Esophagus (tissue), 2 donors: Measurements from ENCODE around the gene MYL3. TPM values are rescaled to one million over a fixed set of nuclear protein-coding genes. Genes with fewer than 3 reads are reported as not detected.
"Not testable (repeated sequence)": the region's sequence is repeated elsewhere in the genome, so short reads cannot be mapped to it uniquely, and the experiment has no call there.

ENCODE experiments used
- H3K27ac ChIP-seq, 2 donors: one replicate each; pipeline ENCODE4 v1.5.1; 2013; ENCODE audit warnings: low read depth in 2 of 2, mild to moderate bottlenecking in 2 of 2, inconsistent platforms in 1 of 2, low read length in 1 of 2, moderate library complexity in 1 of 2
- H3K27me3 ChIP-seq, 2 donors: one replicate each; pipeline ENCODE4 v1.6.1; 2013; ENCODE audit warnings: low read length in 2 of 2, control low read depth in 1 of 2, mild to moderate bottlenecking in 1 of 2; ENCODE audit not compliant: insufficient read depth in 2 of 2, control insufficient read depth in 1 of 2
- H3K36me3 ChIP-seq, 2 donors: one replicate each; pipeline ENCODE4 v1.6.1; 2013; ENCODE audit warnings: low read length in 1 of 2; ENCODE audit not compliant: control insufficient read depth in 2 of 2, insufficient read depth in 2 of 2
- H3K4me1 ChIP-seq, 2 donors: one replicate each; pipeline ENCODE4 v1.6.1; 2013; ENCODE audit warnings: low read length in 1 of 2; ENCODE audit not compliant: control insufficient read depth in 2 of 2, insufficient read depth in 2 of 2
- H3K4me3 ChIP-seq, 2 donors: one replicate each; pipeline ENCODE4 v1.5.1; 2013; ENCODE audit warnings: low read length in 2 of 2, mild to moderate bottlenecking in 2 of 2, low read depth in 1 of 2, moderate library complexity in 1 of 2
- H3K9me3 ChIP-seq, 2 donors: one replicate each; pipeline ENCODE4 v1.6.1; 2013; ENCODE audit warnings: mild to moderate bottlenecking in 2 of 2, low read depth in 1 of 2, low read length in 1 of 2, moderate library complexity in 1 of 2; ENCODE audit not compliant: control insufficient read depth in 2 of 2, insufficient read depth in 1 of 2
- whole genome bisulfite sequencing, 2 donors: extraction: QIAGEN DNeasy Blood & Tissue Kit; methylation state at CpG; one replicate each; pipeline ENCODE4 v1.1.7; 2013; 5-methylcytosine and 5-hydroxymethylcytosine counted together
- polyA plus RNA-seq, 2 donors: library from polyadenylated mRNA; stranded (reverse); fragments of 200-250 nt; gene quantifications; one replicate each; pipeline ENCODE4 v1.2.3, GENCODE V29; 2013
- donor health status: healthy with polysubstance abuse.
- donor health status: Bipolar disorder and iron deficiency.

MYL3 gene
- polyA plus RNA-seq, 2 donors = 0.67 to 0.87 TPM

DNA sequence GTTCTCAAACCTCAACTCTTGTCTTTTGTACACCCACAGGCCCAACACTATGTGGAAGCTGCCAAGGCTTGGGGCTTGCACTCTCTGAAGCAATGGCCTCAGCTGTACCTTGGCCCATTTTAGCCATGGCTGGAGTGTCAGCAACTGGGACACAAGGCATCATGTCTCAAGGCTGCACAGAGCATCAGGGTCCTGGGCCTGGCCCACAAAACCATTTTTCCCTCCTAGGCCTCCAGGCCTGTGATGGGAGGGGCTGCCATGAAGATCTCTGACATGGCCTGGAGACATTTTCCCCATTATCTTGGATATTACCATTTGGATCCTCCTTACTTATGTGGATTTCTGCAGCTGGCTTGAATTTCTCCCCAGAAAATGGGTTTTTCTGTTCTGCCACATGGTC lies 39.9 kb downstream of the MYL3 start:
- not testable (repeated sequence) for H3K9me3 ChIP-seq, H3K4me3 ChIP-seq, H3K4me1 ChIP-seq, H3K27ac ChIP-seq, H3K36me3 ChIP-seq, H3K27me3 ChIP-seq

GRCh38 chr3:46821553-46821952 lies 41.7 kb downstream of the MYL3 start:
- H3K27me3 ChIP-seq = no peaks in the 10 kb centered on the region
- H3K4me3 ChIP-seq = no peak overlapping the region
- H3K4me1 ChIP-seq = no peaks in the 10 kb centered on the region
- H3K9me3 ChIP-seq = peaks cover 0 to 3% of the 10 kb centered on the region in 2 donors
- H3K27ac ChIP-seq = no peak overlapping the region
- WGBS, 2 donors = 85 to 90% methylated on average over 1 of the region's 1 CpG
- no peaks in the 10 kb centered on the region for H3K36me3 ChIP-seq

DNA sequence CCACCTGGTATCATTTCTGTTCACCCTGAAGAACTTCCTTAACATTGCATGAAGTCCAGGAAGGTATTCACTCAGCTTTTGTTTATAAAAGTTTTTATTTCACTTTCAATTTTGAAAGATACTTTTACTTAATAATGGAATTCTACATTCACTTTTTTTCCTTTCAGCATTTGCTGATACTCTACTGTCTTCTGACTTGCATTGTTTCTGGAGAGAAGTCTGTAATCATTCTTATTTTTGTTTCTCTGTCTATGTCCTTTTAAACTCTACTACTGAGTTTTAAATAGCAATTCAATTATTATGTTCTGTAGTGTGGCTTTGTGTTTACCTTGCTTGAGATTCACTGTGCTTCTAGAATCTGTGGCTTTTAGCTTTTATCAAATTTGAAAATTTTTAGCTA lies 42.4 kb downstream of the MYL3 start:
- H3K27ac ChIP-seq = no peak overlapping the region
- no peaks in the 10 kb centered on the region for H3K27me3 ChIP-seq
- H3K9me3 ChIP-seq = peaks cover 0 to 3% of the 10 kb centered on the region in 2 donors
- H3K4me1 ChIP-seq = no peaks in the 10 kb centered on the region
- no peaks in the 10 kb centered on the region for H3K36me3 ChIP-seq
- H3K4me3 ChIP-seq = no peak overlapping the region

- H3K27me3 ChIP-seq = no peaks in the 10 kb centered on the region
- WGBS, 2 donors = 5 to 7% methylated on average over 35 to 46 of the region's 46 CpGs
- no peaks in the 10 kb centered on the region for H3K9me3 ChIP-seq
- peak overlapping the region in 1 of 2 donors; percentile 14 for H3K4me3 ChIP-seq
- H3K27ac ChIP-seq = no peak overlapping the region
- H3K36me3 ChIP-seq = no peaks in the 10 kb centered on the region
- peaks cover 0 to 3% of the 10 kb centered on the region in 2 donors for H3K4me1 ChIP-seq
Measured at GRCh38 chr3:46812237-46812791, 50.9 kb downstream of the MYL3 start.

DNA sequence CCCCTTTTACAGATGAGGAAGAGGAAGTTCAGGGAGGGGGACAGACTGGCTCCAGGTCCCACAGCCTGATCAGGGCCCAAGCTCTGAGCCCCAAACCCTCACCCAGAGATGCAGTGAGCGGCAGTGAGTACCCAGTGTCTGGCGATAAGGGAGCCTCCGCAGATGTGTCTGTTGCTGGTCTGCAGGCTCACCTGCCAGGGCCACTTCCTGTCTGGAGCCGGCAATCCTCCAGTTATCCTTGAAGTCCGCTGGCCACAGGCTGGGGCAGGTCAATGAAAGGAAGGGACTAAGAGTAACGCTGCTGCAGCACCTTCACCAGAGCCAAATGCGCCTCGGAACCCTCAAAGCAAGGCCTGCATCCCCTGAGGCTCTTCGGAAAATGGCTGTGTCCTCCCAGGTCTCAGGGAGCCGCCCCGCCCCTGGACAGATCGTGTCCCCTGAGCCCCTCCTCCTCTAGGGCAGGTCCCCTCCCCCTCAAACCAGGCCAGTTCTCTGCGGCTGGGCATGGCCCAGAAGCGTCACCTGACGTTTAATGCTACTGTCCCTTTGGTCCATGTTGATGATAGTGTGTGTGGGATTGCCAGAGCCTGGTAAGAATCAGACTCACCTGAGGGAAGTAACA lies 51.5 kb downstream of the MYL3 start:
- H3K36me3 ChIP-seq = no peaks in the 10 kb centered on the region
- H3K4me3 ChIP-seq = peak overlapping the region in 1 of 2 donors; percentile 14
- no peaks in the 10 kb centered on the region for H3K27me3 ChIP-seq
- no peaks in the 10 kb centered on the region for H3K9me3 ChIP-seq
- 42 to 52% methylated on average over 15 of the region's 15 CpGs for WGBS, 2 donors
- no peak overlapping the region for H3K27ac ChIP-seq
- peaks cover 0 to 3% of the 10 kb centered on the region in 2 donors for H3K4me1 ChIP-seq

- not testable (repeated sequence) for H3K4me3 ChIP-seq, H3K36me3 ChIP-seq, H3K9me3 ChIP-seq, H3K4me1 ChIP-seq, H3K27me3 ChIP-seq, H3K27ac ChIP-seq
- WGBS, 2 donors = 51 to 56% methylated on average over 6 of the region's 6 CpGs
Measured at GRCh38 chr3:46808766-46809165, 54.5 kb downstream of the MYL3 start.

Other genes with a start within 250 kb of the MYL3 start
- 100 to 1,000 TPM in 1 of 2 donors, 10 to 100 TPM in 1; 95.0 to 225 TPM for gene ALS2CL, start 169.8 kb downstream of the MYL3 start, polyA plus RNA-seq
- 1 to 10 TPM; 1.2 to 2.5 TPM for gene TMIE, start 162.1 kb downstream of the MYL3 start, polyA plus RNA-seq
- under 1 TPM; 0.06 TPM for gene PRSS50, start 145.6 kb downstream of the MYL3 start, polyA plus RNA-seq
- gene PTH1R, start 14.3 kb upstream of the MYL3 start, polyA plus RNA-seq = 1 to 10 TPM; 2.0 to 3.3 TPM
- 10 to 100 TPM; 82.5 to 90.1 TPM for gene CCDC12, start 113.3 kb upstream of the MYL3 start, polyA plus RNA-seq
- 100 to 1,000 TPM; 173 to 211 TPM for gene NBEAL2, start 116.2 kb upstream of the MYL3 start, polyA plus RNA-seq